ENCODE results near the gene FLT4.

The FLT4 gene

GRCh38 chr5:180626661-180627385 is 22.6 kb downstream of the FLT4 start:
- no peak for DNase-seq (ENCODE audit: low read depth, low spot score)

GRCh38 chr5:180625791-180626660 is 23.4 kb downstream of the FLT4 start:
- no peak for DNase-seq (ENCODE audit: low read depth, low spot score)

- DNase-seq (ENCODE audit: low read depth, low spot score) = no peak
Measured at GRCh38 chr5:180625125-180625790, 24.1 kb downstream of the FLT4 start.

GRCh38 chr5:180624587-180624986 is 24.8 kb downstream of the FLT4 start:
- no peak for DNase-seq (ENCODE audit: low read depth, low spot score)

GRCh38 chr5:180623844-180624243 is 25.6 kb downstream of the FLT4 start:
- DNase-seq (ENCODE audit: low read depth, low spot score) = no peak

DNA sequence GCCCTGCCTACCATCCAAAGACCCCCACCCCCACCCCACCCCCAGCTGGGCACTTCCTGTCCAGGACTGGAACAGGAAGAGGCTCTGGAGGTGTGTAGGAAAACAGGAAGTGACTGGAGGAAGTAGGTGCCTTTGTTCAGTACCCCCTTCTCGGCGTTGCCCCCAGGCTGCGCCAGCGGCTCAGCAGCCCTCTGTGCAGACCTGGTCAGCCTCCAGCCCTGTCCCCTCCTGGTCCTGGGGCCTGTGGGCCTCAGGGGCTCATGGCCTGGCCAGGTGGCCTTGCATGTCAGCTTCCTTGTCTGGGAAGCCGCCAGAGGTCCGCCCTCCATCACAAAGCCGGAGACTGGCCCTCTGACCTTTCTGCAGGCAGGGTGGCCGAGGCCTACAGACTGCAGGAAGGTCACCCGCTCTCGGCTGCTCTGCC is 26.0 kb downstream of the FLT4 start:
- no peak for DNase-seq (ENCODE audit: low read depth, low spot score)

DNA sequence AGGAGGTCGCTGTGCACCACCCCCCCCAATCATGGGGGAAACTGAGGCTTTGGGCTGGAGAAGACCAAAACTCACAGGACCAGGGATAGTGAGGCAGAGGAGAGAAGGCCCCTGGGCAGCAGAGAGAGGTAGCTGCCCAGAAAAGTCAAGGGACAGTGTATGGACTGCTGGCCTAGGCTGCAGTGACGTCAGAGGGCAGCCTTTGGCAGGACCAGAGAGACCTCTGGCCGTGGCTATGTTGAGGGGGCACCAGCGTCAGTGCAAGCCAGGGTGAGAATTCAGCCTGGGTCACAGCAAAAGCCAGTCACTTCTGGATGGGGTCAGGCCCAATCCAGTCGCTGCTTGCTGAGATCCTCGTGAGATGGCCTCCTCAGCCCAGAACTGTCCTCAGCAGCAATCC is 26.5 kb downstream of the FLT4 start:
- no peak for DNase-seq (ENCODE audit: low read depth, low spot score)

DNA sequence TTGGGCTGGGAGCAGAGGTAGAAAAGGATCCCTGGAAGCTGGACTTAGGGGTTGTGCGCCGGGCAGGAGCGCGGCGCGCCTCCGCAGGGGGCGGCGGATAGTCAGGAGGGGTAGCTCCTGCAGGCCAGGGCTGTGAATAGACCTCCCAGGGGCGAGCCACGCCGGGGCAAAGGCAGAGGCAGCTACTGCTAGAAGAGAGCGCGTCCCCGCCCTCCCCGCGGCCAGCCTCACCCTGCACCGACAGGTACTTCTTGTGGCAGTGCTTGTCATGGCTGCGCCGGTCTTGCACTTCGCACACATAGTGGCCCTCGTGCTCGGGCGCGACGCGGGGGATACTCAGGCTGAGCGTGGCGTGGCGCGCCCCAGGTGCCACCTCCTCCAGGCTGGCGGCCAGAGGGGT is 28.1 kb downstream of the FLT4 start:
- DNase-seq (ENCODE audit: low read depth, low spot score) = no peak

DNA sequence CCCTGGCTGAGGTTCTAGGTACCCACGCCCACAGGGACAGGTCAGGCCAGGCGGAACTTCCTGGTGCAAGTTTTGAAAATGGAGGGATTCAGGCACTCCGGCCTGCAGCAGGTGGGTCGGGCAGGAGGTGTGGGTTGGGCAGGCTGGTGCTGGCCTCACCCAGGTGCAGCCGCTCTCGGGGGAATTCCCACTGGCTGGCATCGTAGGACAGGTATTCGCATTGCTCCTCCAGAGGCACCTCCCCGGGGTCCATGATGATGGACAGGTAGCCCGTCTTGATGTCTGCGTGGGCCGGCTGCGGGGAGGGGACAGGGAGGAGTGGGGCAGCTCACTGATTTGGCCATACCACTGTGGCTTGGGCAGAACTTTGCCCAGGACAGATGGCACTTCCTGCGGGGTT is 29.4 kb downstream of the FLT4 start:
- DNase-seq (ENCODE audit: low read depth, low spot score) = no peak

DNA sequence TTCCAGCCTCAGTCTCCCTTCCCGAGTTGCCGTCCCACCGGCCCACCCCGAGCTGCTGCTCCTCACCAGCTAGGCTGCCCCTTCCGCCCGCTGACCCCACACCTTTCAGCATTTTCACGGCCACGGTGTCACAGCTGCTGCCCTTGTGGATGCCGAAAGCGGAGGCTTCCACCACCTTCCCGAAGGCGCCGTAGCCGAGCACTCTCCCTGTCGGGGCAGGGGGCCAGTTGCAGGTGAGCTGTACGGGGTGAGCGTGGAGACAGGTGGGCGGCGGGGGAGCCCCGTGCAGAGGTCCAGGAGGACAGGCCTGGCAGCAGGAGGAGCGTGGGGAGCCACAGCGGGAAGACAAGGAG is 29.9 kb downstream of the FLT4 start:
- DNase-seq (ENCODE audit: low read depth, low spot score) = no peak

DNA sequence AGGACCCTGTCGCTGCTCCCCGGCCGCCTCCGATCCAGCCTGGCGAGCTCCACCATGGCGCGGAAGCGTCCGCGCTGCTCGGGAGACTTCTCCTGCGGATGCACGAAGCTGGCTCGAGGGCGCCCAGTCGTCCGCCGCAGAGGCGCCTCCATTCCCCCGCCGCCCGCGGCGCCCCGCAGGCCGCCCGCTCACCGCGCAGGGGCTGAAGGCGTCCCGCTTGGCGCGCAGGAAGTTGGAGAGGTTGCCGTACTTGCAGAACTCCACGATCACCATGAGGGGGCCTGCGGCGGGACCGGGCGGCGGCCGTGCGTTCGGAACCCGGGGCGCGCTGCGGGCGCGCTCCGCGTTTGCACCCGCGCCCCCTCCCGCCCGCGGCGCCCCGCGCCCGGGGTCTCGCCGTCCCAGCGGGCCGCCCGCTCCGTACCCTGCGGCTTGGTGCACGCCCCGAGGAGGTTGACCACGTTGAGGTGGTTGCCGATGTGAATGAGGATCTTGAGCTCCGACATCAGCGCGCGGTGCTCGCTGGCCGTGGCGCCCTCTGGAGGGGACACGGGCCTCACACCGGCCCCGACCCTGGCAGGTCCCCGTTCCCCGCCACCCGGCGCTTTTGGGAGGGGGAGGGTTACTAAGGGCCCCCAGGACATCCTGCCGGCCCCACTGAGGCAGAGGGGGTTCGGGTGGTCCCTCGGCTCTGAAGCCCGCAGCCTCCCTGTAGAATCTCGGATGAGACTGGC is 30.4 kb downstream of the FLT4 start:
- DNase-seq (ENCODE audit: low read depth, low spot score) = no peak

DNA sequence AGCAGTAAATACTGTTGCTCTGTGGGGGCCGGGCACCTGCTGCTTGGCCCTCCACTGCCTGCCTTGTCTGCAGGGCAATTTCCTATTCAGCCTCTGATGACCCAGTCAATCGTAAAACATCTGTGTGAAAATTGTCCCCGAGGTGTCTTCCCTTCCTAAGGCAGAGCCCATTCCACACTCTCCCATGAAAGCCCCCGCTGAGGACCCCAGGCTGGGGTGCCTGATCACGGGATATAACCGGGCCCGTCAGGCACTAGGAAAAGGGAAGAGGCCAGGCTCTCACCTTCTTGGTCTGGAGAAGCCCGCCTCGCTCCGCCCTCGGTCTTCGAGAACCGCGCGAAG is 30.9 kb downstream of the FLT4 start:
- no peak for DNase-seq (ENCODE audit: low read depth, low spot score)

- no peak for DNase-seq (ENCODE audit: low read depth, low spot score)
Measured at GRCh38 chr5:180613814-180614188, 35.6 kb downstream of the FLT4 start.

- no peak for DNase-seq (ENCODE audit: low read depth, low spot score)
Measured at GRCh38 chr5:180613188-180613813, 36.1 kb downstream of the FLT4 start.

GRCh38 chr5:180612683-180613082 is 36.7 kb downstream of the FLT4 start:
- DNase-seq (ENCODE audit: low read depth, low spot score) = no peak

GRCh38 chr5:180611140-180611850 is 38.1 kb downstream of the FLT4 start:
- DNase-seq (ENCODE audit: low read depth, low spot score) = no peak

DNA sequence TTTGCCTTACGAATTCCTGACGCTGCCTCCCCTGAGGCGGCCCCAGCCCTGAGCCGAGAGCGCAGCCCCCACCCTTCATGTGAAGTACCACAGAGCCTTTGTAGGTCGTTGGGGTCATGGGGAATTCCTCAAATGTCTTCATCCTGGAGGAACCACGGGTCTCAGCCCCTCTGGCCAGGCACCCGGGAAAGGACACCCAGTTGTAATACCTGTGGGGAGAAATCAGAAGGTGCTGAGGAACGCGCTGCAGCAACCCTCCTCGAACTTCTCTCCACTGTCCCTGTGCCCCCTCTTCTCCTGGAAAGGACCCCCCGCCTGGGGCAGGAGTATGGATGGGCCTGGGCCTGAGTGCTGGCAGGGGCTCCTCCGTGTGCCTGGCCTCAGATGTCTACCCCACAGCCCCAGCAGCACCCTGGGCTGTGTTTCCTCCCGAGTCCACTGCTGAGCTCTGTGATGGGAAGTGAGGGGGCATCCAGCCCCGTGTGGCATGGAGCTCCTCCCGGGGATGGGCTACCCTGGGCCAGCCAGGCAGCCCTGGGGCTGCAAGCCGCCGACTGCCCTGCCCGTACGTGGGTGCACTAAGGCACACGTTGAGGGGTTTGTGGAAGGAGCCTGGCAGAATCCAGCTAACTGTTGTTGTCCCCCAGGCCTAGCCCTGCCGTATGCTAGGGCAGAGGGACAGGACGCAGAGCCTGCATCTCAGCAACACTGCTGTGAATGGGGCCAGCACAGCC is 39.4 kb downstream of the FLT4 start:
- no peak for DNase-seq (ENCODE audit: low read depth, low spot score)

DNA sequence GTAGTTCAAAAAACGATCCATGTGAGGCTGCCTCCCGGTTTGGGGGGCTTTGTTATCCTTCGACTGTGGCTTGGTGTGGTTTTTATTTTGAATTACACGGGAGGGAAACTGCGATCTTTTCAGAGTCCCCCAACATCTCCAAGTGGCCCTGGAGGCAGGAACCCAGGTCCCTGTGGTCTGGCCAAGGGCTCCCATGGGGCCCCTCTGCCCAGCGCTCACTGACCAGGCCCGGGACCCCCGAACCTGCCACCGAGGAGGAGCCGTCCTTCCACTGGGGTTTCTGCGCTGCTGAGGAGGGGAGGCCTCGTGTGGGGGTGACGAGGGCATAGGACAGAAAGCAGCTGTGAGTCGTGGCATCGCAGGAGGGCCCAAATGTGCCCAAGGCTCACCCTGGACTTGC is 40.0 kb downstream of the FLT4 start:
- no peak for DNase-seq (ENCODE audit: low read depth, low spot score)

- no peak for DNase-seq (ENCODE audit: low read depth, low spot score)
Measured at GRCh38 chr5:180608572-180609310, 40.7 kb downstream of the FLT4 start.
